GM18505 (cell line): ENCODE measurements around the gene CRIM1.

Experiments used
- ATAC-seq: cut with Tn5 transposase; IDR thresholded peaks from one replicate; pipeline ENCODE4 v1.9.1; 2021; ENCODE audit not compliant: unreplicated experiment
- POLR2A ChIP-seq: IDR thresholded peaks from 4 replicates; pipeline ENCODE4 v1.6.1; 2011; ENCODE audit warnings: borderline replicate concordance; ENCODE audit not compliant: insufficient read depth, insufficient read length; ENCODE audit errors: extremely low read depth

The CRIM1 gene

DNA sequence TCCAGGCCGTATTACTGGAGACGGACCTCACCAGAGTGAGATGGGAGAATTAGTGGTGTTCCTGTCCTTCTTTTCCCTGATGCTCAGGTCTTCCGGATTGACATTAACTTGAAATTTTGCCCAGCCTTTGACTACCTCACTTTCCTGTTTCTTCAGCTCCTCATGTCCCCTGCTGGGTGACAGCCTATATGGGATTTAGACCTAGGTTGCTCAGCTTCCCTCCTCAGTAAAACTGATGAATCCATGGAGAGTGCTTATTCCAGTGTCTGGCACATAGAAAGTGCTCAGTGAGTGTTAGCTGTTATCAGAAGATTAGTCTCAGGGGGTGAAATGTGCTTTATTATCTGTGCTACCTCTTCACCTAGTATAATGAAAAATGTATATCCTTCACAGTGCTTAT lies 30.0 kb downstream of the CRIM1 start:
- no peak for TF ChIP-seq POLR2A
- ATAC-seq = no peak

- ATAC-seq = peak; percentile 71
These were observed 31.8 kb downstream of the CRIM1 start for GRCh38 chr2:36387258-36387916.

GRCh38 chr2:36388472-36388871 lies 32.9 kb downstream of the CRIM1 start:
- no peak for ATAC-seq
- TF ChIP-seq POLR2A = no peak

More at GRCh38 chr2:36387258-36387916, 31.8 kb downstream of the CRIM1 start:
- TF ChIP-seq POLR2A = no peak

- ATAC-seq = no peak
- no peak for TF ChIP-seq POLR2A
These were observed 33.5 kb downstream of the CRIM1 start for GRCh38 chr2:36389091-36389564.

DNA sequence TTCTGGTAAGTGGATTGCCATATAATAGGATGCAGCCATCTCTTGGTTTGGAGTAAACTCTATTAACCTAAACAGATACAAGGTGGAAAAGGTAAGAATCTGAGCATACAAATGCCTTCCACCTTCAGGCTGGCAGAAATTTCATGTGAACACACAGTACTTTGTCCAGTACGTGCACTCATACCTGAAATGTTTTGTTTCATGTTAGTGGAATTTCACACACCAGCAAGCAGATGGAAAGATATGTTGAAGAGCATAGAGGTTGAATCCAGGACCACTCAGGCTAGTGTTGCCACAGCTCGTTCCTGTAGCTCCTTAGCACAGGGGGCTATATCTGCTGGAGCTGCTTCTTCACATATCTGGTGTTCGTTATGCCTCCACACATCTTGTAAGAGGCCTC lies 34.0 kb downstream of the CRIM1 start:
- ATAC-seq = no peak
- no peak for TF ChIP-seq POLR2A

DNA sequence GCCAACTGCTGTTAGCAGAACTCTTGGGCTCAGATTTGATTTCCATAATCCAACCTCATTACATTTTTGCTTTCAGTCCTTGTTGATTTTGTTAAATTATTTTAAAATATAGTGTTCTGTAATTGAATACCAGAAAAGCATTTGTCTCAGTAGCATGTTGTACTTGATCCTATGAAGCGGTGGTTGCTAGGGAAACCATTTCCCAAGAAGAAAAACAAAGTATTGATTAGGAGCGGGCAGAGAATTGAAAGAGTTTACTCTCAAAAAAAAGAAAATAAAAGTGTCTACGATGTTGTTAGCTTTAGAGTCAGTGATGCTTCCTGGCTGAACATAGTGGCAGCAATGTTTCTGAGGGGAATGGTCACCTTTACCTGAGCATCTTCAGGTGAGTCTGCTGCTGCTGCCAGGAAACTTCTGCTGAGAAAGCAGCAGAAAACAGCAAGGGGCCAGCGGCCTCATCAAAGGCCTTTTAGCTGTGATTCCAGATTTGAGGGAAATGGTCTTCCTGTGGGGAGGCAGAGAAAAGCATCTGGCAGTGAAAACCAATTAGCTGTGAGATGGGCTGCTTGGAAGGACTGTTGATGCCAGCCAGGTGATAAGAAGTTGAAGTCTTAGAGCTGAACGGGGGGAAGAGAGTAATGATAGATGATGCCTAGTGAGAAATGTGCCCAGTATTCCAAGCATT lies 37.1 kb downstream of the CRIM1 start:
- TF ChIP-seq POLR2A = no peak
- ATAC-seq = no peak

GRCh38 chr2:36393738-36394256 lies 38.2 kb downstream of the CRIM1 start:
- no peak for TF ChIP-seq POLR2A
- no peak for ATAC-seq

DNA sequence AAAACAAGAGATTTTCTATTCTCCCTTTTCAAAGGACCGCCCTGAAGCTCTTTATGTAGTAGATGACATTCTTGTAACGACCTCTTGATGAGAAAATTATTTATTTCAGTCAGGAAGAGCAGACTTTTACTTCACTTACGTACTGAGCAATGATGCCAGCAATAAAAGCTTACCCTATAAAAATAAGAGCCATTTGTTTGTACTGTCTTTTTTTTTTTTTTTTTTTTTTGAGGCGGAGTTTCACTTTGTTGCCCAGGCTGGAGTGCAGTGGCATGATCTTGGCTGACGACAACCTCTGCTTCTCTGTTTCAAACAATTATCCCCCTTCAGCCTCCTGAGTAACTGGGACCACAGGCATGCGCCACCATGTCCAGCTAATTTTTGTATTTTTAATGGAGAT lies 39.2 kb downstream of the CRIM1 start:
- ATAC-seq = no peak
- no peak for TF ChIP-seq POLR2A

GRCh38 chr2:36395866-36396265 lies 40.3 kb downstream of the CRIM1 start:
- TF ChIP-seq POLR2A = no peak
- no peak for ATAC-seq

- TF ChIP-seq POLR2A = no peak
- no peak for ATAC-seq
These were observed 41.4 kb downstream of the CRIM1 start for GRCh38 chr2:36396878-36397539.

DNA sequence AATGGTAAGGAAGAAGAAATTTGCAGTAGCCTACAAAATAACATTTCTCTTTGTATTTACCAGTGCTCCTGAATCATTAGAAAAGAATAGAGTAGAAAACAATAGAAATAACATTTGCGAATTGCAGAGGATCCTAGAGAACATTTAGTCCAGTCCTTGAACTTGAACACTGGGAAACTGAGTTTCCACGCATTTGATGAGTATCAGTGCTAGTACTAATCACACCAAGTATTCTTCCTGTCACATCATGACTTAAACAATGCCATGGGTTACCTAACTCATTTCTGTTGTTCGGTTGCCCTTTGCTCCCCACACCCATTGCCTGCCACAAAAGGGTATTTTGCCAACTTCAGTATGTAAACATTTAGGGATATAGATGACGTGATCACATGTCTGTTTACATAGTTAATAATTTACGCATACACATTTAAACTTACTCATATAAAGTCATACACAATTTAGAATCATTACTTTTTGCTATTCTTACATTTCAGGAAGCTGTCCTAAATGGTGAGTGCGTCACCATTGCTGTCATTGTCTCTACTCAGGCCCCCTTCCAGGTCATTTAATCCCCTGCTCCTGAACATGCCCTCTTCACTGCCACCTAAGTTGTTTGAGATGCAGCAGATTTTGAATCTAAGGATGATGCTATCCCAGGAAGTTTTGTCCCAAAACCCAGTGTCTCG lies 42.3 kb downstream of the CRIM1 start:
- TF ChIP-seq POLR2A = no peak
- ATAC-seq = no peak

DNA sequence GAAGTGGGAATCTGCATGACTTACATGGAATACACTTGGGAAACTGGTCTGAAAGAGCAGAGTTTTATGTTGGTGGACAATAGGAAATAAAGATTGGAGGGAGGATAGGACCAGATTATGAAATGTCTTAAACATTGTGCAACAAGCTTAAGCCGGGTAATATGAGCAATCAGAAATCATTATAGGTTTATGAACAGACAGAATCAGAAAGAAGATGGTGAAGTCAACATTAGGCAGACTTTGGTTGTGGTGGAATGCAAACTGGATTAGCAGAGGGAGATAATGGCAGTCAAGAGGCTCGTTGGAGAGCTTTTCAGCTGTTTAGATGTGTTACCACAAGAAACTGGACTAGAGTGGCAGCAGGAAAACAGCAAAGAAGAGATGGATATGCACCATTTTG lies 43.5 kb downstream of the CRIM1 start:
- ATAC-seq = no peak
- TF ChIP-seq POLR2A = no peak

DNA sequence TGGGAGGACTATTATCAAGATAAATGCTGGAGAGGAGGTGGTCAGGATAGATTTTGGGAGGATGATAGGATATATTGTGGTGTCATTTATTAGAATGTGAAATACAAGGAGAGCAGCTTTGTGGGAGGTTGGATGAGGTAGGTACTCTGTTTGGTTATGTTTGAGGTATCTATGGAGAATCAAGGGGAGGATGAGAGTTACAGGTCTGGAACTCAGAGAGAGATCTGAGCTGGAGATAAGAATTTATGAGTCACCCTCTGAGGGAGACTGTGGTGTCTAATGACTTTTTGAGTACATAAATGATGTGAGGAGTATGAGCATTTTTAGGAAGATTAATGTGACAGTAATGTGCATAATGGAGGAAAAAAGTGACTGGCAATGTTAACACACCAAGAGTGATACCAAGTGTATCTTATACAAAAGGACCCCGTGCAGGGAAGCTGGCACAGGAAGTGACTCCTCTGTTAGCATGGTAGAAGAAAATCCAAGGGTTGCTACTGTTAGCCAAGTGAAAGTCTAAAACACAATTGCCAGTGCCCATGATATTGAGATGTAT lies 48.2 kb downstream of the CRIM1 start:
- peak; percentile 71 for ATAC-seq
- TF ChIP-seq POLR2A = no peak
